ENCODE results near the gene LCP2.

Gene LCP2

DNA sequence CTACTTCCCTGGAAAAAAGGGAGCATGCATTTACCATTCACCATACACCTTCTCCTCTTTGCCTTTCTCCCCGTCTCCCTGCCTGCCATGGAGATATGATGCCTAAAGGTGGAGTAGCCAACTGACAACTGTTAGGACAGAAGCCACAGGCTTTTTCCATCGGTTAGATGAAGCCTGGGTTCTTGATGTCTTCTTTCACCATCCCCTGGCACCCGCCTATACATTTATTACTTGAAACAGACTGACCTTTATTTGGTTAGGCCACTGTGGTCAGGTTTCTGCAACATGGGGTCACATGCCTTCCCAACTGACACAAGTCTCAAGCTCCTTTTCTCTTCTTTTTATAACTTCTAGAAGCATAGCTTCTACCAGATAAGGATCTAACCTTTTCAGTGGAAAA is 7.1 kb downstream of the LCP2 start:
- no peak for TF ChIP-seq CTCF (IDR thresholded peaks at IDR 0.05; ENCODE audit: low read depth, low read length)

GRCh38 chr5:170289764-170290163 is 7.8 kb downstream of the LCP2 start:
- no peak for TF ChIP-seq CTCF (IDR thresholded peaks at IDR 0.05; ENCODE audit: low read depth, low read length)
- no peak for DNase-seq (ENCODE audit: extremely low read depth, low read depth)

More for the DNA sequence above, 7.1 kb downstream of the LCP2 start:
- DNase-seq (ENCODE audit: extremely low read depth, low read depth): no peak

DNA sequence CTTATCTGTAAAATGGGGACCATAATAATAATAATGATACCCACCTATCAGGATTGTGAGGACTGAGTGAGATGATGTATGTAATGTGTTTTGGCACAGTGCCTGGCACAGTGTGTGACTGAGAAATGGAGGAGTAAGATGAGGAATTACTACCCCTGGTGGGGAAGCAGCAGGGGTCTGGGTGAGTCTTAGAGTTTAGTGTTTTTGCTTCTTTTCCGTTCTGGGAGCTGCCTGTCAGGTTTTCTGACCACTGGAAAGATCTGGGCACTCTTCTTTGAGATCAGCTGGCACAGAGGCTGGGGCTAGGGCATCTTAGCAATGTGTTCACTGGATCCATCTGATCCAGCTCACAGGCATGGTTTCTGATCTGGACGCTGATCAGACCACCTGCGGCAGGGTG is 8.5 kb downstream of the LCP2 start:
- TF ChIP-seq CTCF (IDR thresholded peaks at IDR 0.05; ENCODE audit: low read depth, low read length): no peak
- DNase-seq (ENCODE audit: extremely low read depth, low read depth): no peak

DNA sequence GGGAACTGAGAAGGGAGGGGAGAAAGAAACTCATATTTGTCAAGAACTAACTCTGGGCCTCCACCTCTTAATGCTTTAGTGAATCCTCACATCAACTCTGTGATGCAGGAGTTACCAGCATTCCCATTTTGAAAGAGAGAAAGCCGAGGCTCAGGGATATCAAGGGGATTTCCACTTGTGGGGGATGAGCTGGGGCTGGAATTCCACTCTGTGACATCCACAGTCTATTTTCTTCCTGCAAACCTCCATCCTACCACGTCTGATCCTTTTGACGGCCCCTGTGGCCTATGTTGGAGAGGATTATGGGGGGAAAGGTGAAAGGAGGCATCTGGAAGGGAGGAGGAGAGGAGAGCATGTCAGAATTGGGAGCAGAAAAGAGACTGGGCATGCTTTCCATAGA is 9.0 kb downstream of the LCP2 start:
- TF ChIP-seq CTCF (IDR thresholded peaks at IDR 0.05; ENCODE audit: low read depth, low read length): no peak

DNA sequence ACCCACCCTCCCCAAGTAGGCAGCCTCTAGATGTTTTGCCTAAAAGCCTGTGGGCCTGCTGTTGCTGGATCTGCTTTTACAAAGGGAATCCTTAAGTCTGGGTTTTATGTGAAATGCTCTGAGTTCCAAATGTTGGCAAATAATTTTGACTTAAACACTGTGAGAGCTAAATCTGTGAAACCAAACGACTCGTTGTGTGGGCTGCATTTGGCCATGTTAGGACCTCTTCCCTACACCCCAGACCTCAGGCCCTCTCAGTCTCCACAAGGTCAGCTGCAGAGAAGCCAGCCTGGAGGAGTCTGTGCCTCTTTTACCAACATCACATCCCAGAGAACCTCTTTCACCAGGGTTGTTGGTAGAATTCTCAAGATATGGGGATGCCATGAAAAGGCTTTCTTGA is 9.4 kb downstream of the LCP2 start:
- no peak for TF ChIP-seq CTCF (IDR thresholded peaks at IDR 0.05; ENCODE audit: low read depth, low read length)
- no peak for DNase-seq (ENCODE audit: extremely low read depth, low read depth)

More for the DNA sequence above, 9.0 kb downstream of the LCP2 start:
- no peak for DNase-seq (ENCODE audit: extremely low read depth, low read depth)

DNA sequence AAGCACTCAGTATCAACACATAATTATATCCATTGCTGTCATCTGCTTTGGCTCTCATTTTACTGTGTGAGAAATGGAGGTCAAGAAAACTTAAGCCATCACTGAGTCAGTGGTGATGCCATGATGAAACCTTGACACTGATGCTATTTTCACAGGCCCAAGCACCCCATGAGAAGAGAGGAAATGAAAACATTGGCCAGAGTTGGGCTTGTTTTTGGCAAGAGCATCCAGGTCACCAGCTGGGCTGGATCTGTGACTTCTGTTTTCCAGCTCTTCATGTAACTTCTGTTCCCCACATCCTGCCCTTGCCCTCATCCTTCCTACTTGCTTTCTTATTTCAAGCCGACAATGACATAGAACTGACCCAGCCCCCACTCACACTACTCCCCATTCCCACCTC is 10.0 kb downstream of the LCP2 start:
- no peak for TF ChIP-seq CTCF (IDR thresholded peaks at IDR 0.05; ENCODE audit: low read depth, low read length)
- DNase-seq (ENCODE audit: extremely low read depth, low read depth): no peak

DNA sequence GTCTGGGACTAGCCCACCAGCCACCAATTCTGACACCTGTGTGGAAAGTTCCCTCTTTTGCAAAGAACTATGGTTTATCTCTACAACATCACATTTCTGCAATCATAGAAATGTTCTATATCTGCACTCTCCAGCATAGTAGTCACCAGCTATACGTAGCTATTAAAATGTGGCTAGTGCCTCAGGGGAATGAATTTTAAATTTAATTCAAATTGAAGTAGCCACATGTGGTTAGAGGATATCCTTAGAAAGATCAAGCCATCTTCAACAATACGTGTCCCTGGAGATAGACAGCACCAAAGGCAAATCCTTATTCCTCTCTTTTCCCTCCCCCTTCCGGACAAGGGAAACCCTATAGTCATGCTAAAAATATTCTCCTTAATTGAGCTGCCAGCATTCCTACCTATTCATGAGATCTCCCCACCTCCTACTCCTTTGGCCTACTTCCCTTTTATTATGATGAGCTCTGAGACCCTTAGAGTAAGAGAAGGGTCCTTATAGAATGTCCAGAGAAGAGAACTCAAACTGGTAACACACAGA is 11.1 kb downstream of the LCP2 start:
- no peak for TF ChIP-seq CTCF (IDR thresholded peaks at IDR 0.05; ENCODE audit: low read depth, low read length)
- DNase-seq (ENCODE audit: extremely low read depth, low read depth): no peak
